Amniotic stem cell (primary cell): ENCODE results near the gene SND1.

Source experiments
- DNase-seq: peaks from one replicate; lab custom pipeline; 2025; lab: John Stamatoyannopoulos, UW

The SND1 gene

DNA sequence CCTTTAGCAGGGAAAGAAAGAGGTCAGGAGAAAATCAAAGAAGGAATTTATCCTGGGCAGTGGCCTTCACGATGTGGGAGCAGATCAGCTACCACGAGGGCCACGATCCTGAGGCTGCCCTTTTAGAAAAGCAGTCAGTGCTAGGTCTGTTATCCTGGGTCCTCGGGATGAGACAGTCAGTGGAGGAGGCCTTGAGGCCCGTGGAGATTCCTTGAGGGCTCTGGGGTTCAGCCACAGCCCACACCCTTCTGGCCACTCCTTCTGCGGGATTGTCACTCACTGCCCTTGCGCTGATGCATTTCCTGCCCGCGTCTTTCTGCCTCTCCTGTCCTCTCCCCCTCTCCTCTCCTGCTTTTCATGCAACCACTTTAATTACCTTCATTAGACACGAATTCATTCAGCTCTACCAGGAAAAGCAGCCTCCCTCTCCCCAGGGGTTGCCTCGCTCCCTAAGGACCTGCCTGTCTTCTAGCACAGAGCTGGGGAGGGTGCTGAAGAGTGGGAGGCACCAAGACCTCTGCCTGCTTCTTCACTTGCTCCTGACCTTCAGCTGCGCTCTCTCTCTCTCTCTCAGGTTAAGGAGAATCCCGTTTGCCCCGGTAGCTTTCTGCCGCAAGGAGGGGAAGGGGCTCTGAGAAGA lies 421.8 kb downstream of the SND1 start:
- DNase-seq, result no peak

DNA sequence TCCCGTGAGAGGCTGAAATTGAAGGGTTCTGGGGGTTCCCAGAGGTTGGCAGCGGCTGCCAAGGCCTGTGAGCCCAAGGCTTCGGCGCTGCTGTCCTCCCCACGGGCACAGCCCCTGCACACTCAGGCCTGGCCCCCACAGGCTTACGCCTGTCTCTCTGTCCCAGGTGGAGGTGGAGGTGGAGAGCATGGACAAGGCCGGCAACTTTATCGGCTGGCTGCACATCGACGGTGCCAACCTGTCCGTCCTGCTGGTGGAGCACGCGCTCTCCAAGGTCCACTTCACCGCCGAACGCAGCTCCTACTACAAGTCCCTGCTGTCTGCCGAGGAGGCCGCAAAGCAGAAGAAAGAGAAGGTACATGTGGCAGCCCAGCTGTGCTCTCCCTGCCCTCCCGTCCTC lies 422.3 kb downstream of the SND1 start:
- no peak for DNase-seq

DNA sequence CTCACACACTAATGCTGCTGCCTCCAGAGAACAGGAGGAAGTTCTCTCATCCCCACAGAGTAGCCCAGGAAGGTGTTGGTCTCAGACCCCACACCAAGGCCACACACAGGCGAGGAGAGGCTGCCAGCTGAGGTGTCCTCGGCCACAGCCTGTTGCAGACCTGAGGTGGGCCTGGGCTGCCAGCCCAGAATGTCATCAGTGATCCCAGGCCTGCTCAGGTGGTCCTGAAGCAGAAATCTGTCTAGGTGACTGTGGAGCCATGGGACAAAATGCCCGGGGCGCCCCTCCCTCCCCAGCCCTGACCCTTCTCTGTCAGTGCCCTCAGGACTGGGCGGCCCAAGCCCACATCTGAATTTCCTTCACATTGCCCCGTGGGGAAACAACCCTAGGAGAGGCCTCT lies 422.7 kb downstream of the SND1 start:
- DNase-seq, result no peak

DNA sequence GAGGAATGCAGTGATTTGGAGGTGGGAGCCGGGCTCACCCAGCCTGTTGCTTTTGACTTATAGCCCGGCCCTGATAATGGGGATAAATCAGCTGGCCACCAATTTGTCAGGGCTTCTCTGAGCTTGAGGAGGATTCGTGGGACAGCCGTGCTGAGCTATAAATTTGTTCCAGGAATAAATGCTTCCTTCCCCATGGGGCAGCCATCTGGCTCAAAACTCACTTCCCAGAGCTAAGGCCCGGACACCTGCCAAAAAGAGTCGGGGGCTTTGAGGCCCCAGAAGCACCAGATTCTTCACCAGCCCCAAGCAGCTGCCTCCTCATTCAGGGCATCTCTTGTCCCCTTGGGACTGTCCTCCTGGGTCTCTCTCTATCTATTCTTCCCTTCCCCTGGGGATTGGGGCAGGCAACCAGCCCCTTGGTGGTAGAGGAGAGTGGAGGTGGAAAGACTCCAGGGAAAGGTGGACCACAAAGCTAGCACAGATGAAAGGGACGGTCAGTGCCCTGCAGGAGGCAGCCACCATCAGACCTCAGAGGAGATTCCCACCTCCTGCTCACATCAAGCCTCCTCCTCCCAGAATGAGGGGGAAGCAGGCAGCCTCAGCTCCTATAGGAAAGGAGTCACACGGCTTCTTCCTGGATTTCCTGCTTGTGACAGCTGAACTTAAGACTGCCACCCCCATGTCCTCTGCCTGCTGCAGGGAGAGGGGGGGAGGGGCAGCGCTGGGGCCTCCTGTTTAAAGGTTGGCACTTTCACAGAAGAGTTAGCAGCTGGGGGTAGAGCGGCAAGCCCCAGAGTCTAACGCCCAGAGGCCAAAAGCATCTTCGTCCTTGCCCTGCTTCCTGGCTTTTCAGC lies 423.5 kb downstream of the SND1 start:
- no peak for DNase-seq

DNA sequence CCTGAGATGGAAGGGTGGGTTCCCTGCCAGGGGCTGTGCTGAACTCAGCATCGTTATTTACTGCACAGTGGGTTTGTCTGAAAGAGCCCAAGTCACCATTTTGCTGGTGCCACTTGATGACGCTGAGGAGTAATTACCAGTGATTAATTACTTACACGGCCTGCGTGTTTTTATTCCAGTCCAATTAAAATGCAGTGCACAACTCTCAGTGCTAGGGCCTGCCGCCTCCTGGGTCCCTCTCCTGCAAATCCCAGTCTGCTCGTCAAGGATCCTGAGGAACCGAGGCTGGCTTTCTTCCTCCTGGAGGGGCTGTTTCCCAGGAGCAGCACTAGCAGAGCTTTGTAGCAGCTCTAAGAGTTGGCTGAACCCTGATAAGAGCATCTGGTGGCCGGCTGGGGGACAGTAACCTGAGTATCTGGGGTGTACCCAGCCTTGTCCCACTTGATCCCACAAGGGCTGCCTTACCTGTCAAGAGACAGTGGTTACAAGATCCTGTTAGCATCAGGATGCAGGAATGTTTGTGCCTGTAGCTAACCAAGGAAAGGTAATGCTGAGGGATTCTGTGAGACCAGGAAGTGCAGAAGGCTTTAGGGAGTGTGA lies 424.3 kb downstream of the SND1 start:
- DNase-seq, result no peak

DNA sequence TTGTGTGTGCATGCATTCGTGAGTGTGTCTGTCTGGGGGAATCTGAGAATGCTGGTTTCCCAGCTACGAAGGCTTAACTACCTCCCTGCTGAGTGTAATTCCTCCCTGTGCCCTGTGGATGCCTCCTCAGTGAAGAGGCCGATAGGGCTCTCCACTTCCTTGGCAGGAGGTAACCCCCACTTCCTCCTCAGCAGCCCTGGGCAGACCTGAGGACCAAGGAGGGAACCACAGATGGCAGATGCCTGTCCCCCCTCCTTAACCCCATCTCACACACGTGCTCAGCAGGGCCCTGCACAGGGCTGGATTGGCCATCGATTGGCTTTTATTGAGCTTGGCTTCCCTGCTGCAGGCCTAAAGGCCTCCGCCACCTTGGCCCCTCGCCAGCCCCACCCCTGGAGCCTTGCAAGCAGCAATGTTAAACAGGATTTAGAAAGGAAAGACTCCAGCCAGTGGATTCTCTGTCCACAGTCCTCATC lies 424.8 kb downstream of the SND1 start:
- no peak for DNase-seq

DNA sequence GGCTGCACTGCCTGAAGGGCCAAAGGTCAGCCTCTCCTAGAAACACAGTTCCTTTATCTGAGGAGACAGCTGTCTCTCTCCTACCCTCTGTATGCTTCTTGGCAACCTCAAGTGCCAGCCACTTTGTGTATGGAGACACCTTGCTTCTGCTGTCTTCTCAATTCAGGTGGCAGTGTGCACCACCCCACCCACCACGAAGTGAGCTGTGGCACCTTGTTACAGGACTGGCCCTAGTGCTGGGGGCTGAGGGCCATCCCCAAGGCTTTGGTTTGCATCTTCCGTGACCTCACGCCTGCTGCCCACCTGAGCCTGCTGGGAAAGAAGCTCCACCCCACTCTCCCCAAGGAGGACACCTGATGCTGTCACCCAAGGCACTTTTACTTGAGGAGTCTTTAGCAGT lies 426.3 kb downstream of the SND1 start:
- no peak for DNase-seq

DNA sequence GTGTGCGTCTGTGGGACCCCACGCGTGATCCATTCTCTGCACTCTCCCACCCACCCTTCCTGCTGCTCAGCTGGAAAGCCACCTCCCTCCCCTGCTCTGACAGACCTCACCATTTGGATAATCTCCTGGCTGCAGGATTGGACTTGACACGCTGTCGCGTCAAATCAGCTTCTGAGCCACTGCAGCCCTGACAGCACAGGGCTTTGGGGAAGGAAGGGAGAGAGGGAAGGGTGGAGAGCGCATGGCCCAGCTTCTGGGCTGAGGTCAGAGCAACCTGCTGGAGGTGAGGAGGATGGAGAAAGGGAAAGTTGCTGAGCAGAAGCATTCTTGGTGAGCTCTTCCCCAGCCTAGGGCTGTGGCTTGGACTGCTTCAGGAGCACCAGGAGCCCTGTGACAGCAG lies 428.2 kb downstream of the SND1 start:
- DNase-seq, result no peak

DNA sequence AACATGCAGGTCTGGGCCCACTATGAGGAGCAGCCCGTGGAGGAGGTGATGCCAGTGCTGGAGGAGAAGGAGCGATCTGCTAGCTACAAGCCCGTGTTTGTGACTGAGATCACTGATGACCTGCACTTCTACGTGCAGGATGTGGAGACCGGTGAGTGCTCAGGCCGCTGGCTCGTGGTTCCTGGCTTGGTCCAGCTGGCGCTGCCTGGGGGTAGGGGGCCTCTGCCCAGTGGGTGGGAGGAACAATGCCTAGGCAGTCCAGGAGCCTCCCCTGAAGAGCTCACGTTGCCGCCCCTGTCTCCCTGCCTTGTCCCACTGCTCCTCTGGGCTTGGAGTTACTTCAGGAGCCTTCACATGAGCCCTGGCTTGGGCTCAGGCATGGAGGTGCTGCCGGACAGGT lies 429.4 kb downstream of the SND1 start:
- no peak for DNase-seq

DNA sequence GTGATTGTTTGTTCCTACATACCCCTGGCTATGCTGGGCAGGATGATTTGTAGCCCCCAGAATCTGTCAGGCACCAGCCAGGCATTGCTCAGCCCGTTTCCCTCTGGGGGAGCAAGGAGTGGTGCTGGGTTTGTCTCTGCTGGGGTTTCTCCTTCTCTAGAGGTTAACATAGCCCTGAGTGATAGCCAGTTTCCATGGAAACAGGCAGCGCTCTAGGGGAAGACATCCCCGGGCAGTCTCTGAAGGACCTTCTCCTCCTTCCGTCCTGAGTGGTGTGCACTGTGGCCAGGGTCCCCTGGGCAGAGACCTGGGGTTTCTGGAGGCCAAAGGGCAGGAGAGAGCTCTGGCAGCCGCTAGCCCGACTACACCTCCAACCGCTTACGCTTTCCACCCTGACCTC lies 429.8 kb downstream of the SND1 start:
- no peak for DNase-seq

DNA sequence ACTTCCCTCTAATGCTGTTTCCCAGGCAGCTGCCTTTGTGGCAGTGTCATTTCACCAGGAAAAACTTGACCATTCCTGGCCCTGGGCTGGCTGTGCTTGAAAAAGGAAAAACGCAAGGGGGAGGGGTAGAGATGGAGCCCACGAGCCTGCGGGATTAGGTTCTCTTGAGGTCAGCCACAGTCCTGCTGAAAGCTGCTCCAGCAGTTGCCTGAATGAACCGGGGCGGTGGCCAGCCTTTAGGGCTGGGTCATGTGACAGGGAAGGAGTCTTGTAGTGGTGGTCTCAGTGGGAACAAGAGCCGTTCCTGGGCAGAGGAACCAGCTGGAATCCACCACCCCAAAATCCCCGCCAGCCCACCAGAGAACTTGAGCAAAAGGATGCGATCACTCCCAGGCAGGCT lies 430.4 kb downstream of the SND1 start:
- no peak for DNase-seq

DNA sequence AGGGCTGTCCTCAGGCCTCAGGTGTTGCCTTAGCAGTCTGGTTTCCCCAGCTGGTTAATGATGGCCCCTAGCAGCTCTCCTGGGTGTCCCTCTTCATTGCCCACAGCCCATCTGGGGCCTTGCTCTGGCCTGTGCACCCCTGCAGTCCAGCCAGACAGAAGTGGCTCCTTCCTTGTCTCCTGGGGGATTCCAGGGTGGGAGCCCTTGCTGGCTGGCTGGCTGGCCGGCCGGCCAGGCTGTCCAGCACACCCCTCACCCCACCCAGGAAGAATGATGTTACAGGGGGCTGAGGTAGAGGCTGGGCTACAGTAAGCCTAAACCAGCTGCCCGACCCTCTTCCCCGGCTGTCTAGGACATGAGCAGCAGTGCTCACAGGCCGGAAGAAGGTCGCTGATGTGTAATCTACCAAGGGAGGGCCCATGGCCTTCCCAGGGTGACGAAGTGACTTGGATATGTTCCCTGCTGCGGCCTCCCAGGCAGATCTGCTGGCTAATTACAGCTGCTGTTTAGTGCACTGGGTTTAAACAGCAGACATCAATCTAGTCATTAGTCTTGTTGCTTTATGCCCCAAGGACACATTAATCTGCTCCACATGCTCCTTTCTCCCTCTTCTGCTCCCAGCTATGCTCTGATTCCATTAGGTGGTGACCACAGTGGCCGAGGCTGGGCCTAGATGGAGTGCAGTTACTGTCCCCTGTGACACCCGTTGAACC lies 433.1 kb downstream of the SND1 start:
- no peak for DNase-seq

DNA sequence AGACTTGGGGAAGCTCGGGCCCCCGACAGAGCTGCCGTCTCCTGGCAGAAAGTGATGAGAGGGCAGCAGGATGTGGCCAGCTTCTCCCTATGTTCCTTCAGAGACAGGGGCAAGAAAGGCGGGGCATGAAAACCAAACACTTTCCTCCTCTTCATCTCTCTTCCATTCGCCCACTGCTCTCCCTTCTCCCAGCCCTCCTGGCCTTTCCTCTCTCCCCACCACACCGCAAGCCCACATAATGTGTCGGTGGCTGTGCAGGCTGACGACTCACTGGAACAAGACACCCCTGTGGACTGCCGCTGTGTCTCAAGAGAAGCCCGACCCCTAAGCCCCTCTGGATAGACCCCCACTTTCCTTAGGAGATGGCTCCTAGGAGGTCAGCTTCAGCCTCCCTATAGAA lies 438.5 kb downstream of the SND1 start:
- no peak for DNase-seq

DNA sequence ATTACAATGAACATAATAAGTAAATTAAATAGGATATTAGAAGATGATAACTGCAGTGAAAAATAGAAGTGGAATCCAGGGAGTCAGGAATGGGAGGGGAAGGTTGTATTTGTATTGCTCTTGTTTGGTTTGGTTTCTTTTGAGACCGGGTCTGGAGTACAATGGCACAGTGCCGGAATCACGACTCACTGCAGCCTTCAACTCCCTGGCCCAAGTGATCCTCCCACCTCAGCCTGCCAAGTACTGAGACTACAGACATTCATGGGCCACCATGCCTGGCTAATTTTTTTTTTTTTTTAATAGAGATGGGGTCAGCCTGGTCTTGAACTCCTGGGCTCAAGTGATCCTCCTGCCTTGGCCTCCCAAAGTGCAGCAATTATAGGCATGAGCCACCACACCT lies 439.1 kb downstream of the SND1 start:
- no peak for DNase-seq

DNA sequence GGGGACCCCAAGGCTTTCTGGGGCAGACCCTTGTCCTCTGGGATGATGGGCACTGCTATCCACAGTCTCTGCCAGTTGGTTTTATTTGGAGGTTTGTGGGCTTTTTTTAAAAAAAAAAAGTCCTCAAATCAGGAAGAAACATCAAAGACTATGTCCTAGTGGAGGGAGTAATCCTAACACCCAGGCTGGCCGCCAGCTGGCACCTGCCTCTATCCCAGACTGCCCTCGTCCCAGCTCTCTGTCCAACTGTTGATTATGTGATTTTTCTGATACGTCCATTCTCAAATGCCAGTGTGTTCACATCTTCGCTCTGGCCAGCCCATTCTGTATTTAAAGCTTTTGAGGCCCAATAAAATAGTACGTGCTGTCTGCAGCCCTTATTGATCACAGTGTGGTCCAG lies 440.2 kb downstream of the SND1 start:
- DNase-seq, result no peak

DNA sequence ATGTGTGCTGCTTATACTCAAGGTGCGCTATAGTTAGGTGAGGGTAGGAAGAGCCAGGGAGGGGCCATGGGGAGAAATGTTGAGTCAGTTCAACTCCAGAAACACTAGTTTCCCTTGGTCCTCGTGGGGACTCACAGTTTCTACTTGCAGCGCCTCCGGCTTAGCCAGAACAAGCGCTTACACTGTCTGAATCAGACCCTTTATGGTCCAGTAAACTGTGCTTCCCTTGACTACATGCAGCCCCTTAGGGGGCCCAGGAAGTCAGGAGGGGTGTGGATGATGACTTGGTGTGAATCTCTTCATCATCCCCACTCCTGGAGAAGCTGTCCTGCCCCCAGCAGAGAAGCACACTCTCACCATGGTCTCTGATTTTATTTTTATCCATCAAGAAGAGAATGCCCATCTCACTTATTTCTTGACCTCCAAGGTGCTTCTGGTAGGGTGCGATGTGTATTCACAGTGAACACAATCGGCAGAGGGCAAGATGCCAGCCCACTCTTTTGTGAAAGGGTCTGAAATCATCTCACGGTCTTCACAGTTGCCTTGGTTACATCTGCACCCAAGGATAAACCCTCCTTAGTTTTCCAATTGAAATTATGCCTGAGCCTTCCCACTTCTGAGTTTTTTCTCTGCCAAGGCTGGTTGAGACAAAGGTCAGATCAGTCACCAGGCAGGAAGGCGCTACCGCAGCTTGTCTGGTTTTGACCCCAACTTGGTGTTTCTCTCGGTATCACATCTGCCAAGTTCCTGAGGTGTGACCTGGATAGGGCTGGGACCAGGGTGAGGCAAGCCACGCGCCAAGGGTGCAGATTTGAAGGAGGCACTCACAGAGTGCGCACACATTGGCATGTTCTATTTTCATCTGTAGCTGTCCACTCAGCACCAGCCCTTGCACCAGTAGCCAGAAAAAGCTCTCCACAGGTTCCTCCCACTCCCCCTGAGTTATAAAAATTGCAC lies 441.9 kb downstream of the SND1 start:
- DNase-seq, result no peak

DNA sequence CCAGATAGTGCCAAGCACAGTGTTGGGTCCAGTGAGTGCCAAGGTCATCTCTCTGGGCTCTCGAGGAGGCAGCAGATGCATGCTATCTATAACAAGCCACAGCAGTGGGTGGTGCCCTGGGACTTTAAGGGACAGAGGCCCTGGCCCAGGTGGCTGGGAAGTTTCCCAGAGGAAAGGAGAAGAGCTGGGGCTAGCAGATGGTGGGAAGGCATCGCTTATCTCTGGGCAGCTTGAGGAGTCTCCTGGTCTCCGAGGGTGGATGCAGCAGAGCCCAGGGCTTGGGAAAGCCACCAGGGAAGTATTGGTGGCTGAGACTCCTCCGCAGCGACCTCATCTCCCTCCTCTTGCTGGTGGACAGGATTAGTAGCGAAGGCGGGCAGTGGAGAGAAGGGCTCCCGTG lies 442.7 kb downstream of the SND1 start:
- no peak for DNase-seq

DNA sequence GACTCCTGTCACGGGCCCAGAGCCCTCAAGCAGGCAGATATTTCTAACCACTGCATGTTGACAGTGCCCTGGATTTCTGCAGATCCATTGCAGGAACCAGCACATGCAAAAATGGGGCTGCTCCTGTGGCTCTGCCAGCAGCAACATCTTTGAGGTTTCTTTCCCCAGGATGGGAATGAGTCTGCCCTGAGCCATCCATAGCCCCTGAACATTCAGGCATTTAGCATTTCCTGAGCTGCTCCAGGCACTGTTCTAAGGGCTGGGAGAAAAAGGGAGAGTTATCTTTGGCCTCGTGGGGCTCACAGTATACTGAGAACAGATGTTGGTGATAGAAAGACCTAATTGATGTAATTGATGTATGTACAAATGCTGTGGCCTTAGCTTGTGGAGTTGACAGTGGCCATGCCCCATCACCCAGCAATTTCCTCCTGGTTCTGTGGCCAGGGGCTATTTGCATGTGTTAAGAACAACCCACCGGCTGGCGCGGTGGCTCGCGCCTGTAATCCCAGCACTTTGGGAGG lies 445.3 kb downstream of the SND1 start:
- DNase-seq, result no peak

DNA sequence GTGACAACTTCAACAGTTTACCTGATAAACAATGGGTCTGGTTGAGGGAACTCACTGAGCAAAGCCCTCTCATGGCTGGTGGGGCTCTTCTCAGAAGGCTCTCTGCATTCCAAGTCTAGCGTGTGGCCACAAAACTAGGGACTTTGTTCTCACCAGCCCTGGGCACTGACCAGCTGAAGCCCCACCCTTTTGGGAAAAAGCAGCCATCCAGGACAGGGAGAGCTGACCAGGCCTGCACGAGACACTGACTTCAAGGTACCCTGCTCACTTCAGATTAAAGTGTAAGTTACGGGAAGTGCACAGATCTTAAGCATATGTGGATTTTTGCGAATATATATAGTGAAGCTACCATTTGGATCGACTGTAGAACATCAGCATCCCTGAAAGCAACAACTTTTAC lies 446.6 kb downstream of the SND1 start:
- no peak for DNase-seq

DNA sequence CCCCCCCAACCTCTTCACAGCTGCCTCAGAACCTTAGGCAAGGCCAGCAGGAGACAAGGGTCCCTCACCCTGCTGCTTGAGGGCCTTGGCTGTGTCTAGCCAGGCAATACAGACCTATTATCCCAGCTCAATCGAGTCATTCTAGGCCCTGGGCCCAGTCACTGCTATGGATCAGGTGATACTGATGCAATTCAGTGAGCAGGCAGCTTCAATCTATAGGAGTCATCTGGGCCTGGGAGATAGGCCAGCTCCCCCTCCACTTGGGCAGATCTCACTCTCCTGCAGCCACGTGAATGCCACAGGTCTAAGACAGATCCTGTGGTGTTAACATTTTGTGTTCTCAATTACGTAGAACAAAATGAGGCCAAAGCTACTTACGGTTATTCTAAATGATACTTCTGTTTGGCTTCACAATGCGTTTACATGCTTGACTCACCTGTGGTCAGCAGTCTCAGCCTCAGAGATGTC lies 447.2 kb downstream of the SND1 start:
- DNase-seq, result no peak
